Mesenchymal stem cell (in vitro differentiated cells and primary cell): ENCODE results near the gene HNRNPH3.

ENCODE experiments used
- DNase-seq: peaks from one replicate; pipeline ENCODE4 v3.0.0-alpha.2; 2013
- H2AFZ ChIP-seq: one replicate; pipeline ENCODE4 v1.6.1; 2013; ENCODE audit warnings: low read depth, mild to moderate bottlenecking, control low read depth, inconsistent platforms, low read length, moderate library complexity
- H2AK5ac ChIP-seq: 2 replicates; pipeline ENCODE4 v1.6.1; 2013; ENCODE audit warnings: low read length, moderate library complexity, mild to moderate bottlenecking, inconsistent platforms; ENCODE audit not compliant: severe bottlenecking
- H2BK120ac ChIP-seq: one replicate; pipeline ENCODE4 v1.6.1; 2013; ENCODE audit warnings: low read depth, mild to moderate bottlenecking, inconsistent platforms, low read length, moderate library complexity
- H2BK12ac ChIP-seq, 2 experiments: one replicate each; pipeline ENCODE4 v1.6.1; 2013; ENCODE audit warnings: inconsistent platforms in 2 of 2, low read length in 2 of 2, mild to moderate bottlenecking in 2 of 2, moderate library complexity in 2 of 2, control low read depth in 1 of 2
- H2BK15ac ChIP-seq: one replicate; pipeline ENCODE4 v1.6.1; 2013; ENCODE audit warnings: mild to moderate bottlenecking, low read depth, inconsistent platforms; ENCODE audit not compliant: poor library complexity, severe bottlenecking
- H2BK5ac ChIP-seq: 2 replicates; pipeline ENCODE4 v1.6.1; 2013; ENCODE audit warnings: low read depth, mild to moderate bottlenecking, low read length, control low read depth, inconsistent platforms; ENCODE audit not compliant: poor library complexity, severe bottlenecking
- H3K14ac ChIP-seq, 2 experiments: one replicate each; pipeline ENCODE4 v1.6.1; 2013; ENCODE audit warnings: inconsistent platforms in 2 of 2, low read length in 2 of 2, control low read depth in 1 of 2, mild to moderate bottlenecking in 1 of 2, moderate library complexity in 1 of 2
- H3K18ac ChIP-seq, 2 experiments: one replicate each; pipeline ENCODE4 v1.6.1; 2013; ENCODE audit warnings: inconsistent platforms in 2 of 2, low read length in 2 of 2, control low read depth in 1 of 2, low read depth in 1 of 2, mild to moderate bottlenecking in 1 of 2
- H3K23ac ChIP-seq, 2 experiments: one replicate each; pipeline ENCODE4 v1.6.1; 2013; ENCODE audit warnings: inconsistent platforms in 2 of 2, low read length in 2 of 2, mild to moderate bottlenecking in 2 of 2, moderate library complexity in 2 of 2, control low read depth in 1 of 2
- H3K27ac ChIP-seq: 2 replicates; pipeline ENCODE4 v1.5.1; 2013; ENCODE audit warnings: mild to moderate bottlenecking, moderate library complexity, low read length, control low read depth, inconsistent platforms; ENCODE audit not compliant: poor library complexity, severe bottlenecking
- H3K27me3 ChIP-seq, 2 experiments: 2 replicates each; pipeline versions ENCODE4 v1.6.1 to v1.7.0; 2013; ENCODE audit warnings: low read length in 2 of 2, mild to moderate bottlenecking in 2 of 2, moderate library complexity in 2 of 2, control low read depth in 1 of 2, inconsistent platforms in 1 of 2; ENCODE audit not compliant: control insufficient read depth in 1 of 2, insufficient read depth in 1 of 2
- H3K36me3 ChIP-seq, 2 experiments: 2 replicates each; pipeline versions ENCODE4 v1.6.1 to v1.7.0; 2013; ENCODE audit warnings: low read length in 2 of 2, control low read depth in 1 of 2, inconsistent platforms in 1 of 2, low read depth in 1 of 2, mild to moderate bottlenecking in 1 of 2; ENCODE audit not compliant: insufficient read depth in 2 of 2, control insufficient read depth in 1 of 2
- H3K4ac ChIP-seq, 2 experiments: one replicate each; pipeline ENCODE4 v1.6.1; 2013; ENCODE audit warnings: inconsistent platforms in 2 of 2, low read length in 2 of 2, mild to moderate bottlenecking in 2 of 2, moderate library complexity in 2 of 2, control low read depth in 1 of 2, low read depth in 1 of 2
- H3K4me1 ChIP-seq: 2 replicates; pipeline ENCODE4 v1.6.1; 2013; ENCODE audit warnings: low read depth, low read length, control low read depth; ENCODE audit not compliant: control insufficient read depth, insufficient read depth
- H3K4me2 ChIP-seq: 2 replicates; pipeline ENCODE4 v1.6.1; 2013; ENCODE audit warnings: low read length, mild to moderate bottlenecking, inconsistent platforms; ENCODE audit not compliant: poor library complexity, severe bottlenecking
- H3K4me3 ChIP-seq, 2 experiments: 2 replicates each; pipeline versions ENCODE4 v1.5.1 to v1.7.0; 2013; ENCODE audit warnings: low read length in 2 of 2, mild to moderate bottlenecking in 2 of 2, control low read depth in 1 of 2, low read depth in 1 of 2; ENCODE audit not compliant: insufficient read depth in 1 of 2
- H3K79me1 ChIP-seq: replicated peaks from 2 replicates; pipeline ENCODE4 v1.6.1; 2013; ENCODE audit warnings: mild to moderate bottlenecking, control low read depth, low read length, inconsistent platforms; ENCODE audit not compliant: poor library complexity, severe bottlenecking
- H3K9ac ChIP-seq: 2 replicates; pipeline ENCODE4 v1.7.0; 2013; ENCODE audit warnings: mild to moderate bottlenecking, low read length, moderate library complexity
- H3K9me3 ChIP-seq: 2 replicates; pipeline ENCODE4 v1.7.0; 2013; ENCODE audit warnings: mild to moderate bottlenecking, low read length; ENCODE audit not compliant: control insufficient read depth
- H4K8ac ChIP-seq: one replicate; pipeline ENCODE4 v1.6.1; 2013; ENCODE audit warnings: inconsistent platforms, mild to moderate bottlenecking, low read length, moderate library complexity
- H4K91ac ChIP-seq: one replicate; pipeline ENCODE4 v1.6.1; 2013; ENCODE audit warnings: mild to moderate bottlenecking, low read length, inconsistent platforms
- WGBS: methylation state at CpG from one replicate; pipeline ENCODE4 v1.1.7; 2013; ENCODE audit warnings: mixed read lengths; 5-methylcytosine and 5-hydroxymethylcytosine counted together

HNRNPH3 gene

GRCh38 chr10:68302871-68303270 is 29.0 kb upstream of the HNRNPH3 start:
- Histone ChIP-seq H3K9ac (no peak overlapping the region), H3K4ac (no peak overlapping the region), H3K27ac (no peak overlapping the region), H4K91ac (no peak overlapping the region), H3K27me3 (no peaks in the 10 kb centered on the region), H4K8ac (no peak overlapping the region), H2BK120ac (no peak overlapping the region), H2BK15ac (no peak overlapping the region), H3K4me2 (no peak overlapping the region), H3K4me3 (no peak overlapping the region), H2BK12ac (no peak overlapping the region), H3K18ac (no peak overlapping the region), H2BK5ac (no peak overlapping the region), H3K79me1 (no peaks in the 10 kb centered on the region), H3K36me3 (no peaks in the 10 kb centered on the region), H3K14ac (no peak overlapping the region), H2AK5ac (no peak overlapping the region), H3K9me3 (no peaks in the 10 kb centered on the region), H2AFZ (no peak overlapping the region), H3K4me1 (peaks cover 3% of the 10 kb centered on the region), H3K23ac (no peak overlapping the region)
- no peak for DNase-seq
- WGBS, result 74% methylated on average over 4 of the region's 5 CpGs

DNA sequence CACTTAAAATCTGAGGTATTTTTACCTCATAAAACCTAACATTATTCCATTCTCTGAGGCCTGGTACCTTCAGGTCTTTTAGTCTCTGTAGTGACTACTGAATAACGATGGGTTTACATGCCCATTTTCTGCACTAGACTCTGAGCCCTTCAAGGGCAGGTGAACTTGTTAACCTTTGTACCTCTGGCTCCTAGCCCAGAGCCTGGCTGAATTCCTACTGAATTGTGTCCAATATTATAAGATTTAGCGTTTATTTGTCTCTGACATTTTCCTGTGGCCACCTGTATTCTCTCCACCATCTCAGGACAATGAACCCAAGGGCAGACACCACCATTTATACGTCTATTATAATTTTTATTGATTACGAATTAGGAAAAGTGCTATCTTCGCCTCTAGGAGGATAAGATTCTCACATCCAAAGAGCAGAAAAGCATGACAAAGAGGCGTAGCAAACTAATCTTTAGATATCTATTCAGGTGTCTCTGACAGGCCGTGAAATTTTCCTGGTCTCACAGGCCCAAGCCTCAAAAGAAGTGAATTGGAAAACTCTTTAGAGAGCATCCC is 27.9 kb upstream of the HNRNPH3 start:
- peaks cover 3% of the 10 kb centered on the region for H3K4me1 ChIP-seq
- H3K4me2 ChIP-seq, result no peak overlapping the region
- H3K18ac ChIP-seq, result no peak overlapping the region
- no peak overlapping the region for H2BK15ac ChIP-seq
- H3K4ac ChIP-seq, result no peak overlapping the region
- no peak overlapping the region for H2AK5ac ChIP-seq
- H3K9me3 ChIP-seq, result no peaks in the 10 kb centered on the region
- no peak for DNase-seq
- no peak overlapping the region for H2AFZ ChIP-seq
- no peak overlapping the region for H4K8ac ChIP-seq
- H3K14ac ChIP-seq, result no peak overlapping the region
- H2BK5ac ChIP-seq, result no peak overlapping the region
- no peak overlapping the region for H4K91ac ChIP-seq
- no peak overlapping the region for H3K27ac ChIP-seq
- H3K36me3 ChIP-seq, result no peaks in the 10 kb centered on the region
- 83% methylated on average over 7 of the region's 7 CpGs for WGBS
- H3K79me1 ChIP-seq, result no peaks in the 10 kb centered on the region
- H3K27me3 ChIP-seq, result no peaks in the 10 kb centered on the region
- H2BK120ac ChIP-seq, result no peak overlapping the region
- no peak overlapping the region for H2BK12ac ChIP-seq
- H3K9ac ChIP-seq, result no peak overlapping the region
- H3K4me3 ChIP-seq, result no peak overlapping the region
- no peak overlapping the region for H3K23ac ChIP-seq

GRCh38 chr10:68305854-68306253 is 26.0 kb upstream of the HNRNPH3 start:
- Histone ChIP-seq H2BK5ac (no peak overlapping the region), H3K4me1 (peaks cover 3% of the 10 kb centered on the region), H3K79me1 (no peaks in the 10 kb centered on the region), H4K91ac (no peak overlapping the region), H3K14ac (no peak overlapping the region), H3K36me3 (no peaks in the 10 kb centered on the region), H3K27me3 (no peaks in the 10 kb centered on the region), H3K9me3 (no peaks in the 10 kb centered on the region), H3K4me2 (no peak overlapping the region), H2BK12ac (no peak overlapping the region), H2AK5ac (no peak overlapping the region), H3K4ac (no peak overlapping the region), H3K18ac (no peak overlapping the region), H4K8ac (no peak overlapping the region), H2AFZ (no peak overlapping the region), H3K9ac (no peak overlapping the region), H2BK120ac (no peak overlapping the region), H3K23ac (no peak overlapping the region), H3K27ac (no peak overlapping the region), H2BK15ac (no peak overlapping the region), H3K4me3 (no peak overlapping the region)
- no peak for DNase-seq
- 0% methylated on average over 1 of the region's 1 CpG for WGBS

GRCh38 chr10:68310531-68310930 is 21.3 kb upstream of the HNRNPH3 start:
- Histone ChIP-seq H3K18ac (no peak overlapping the region), H2BK12ac (no peak overlapping the region), H3K27ac (no peak overlapping the region), H3K79me1 (peaks cover 3% of the 10 kb centered on the region), H3K4me2 (no peak overlapping the region), H3K4ac (no peak overlapping the region), H4K91ac (no peak overlapping the region), H3K4me1 (peaks cover 3% of the 10 kb centered on the region), H2AK5ac (no peak overlapping the region), H2BK120ac (no peak overlapping the region), H3K36me3 (no peaks in the 10 kb centered on the region), H2BK5ac (no peak overlapping the region), H3K9me3 (no peaks in the 10 kb centered on the region), H2BK15ac (no peak overlapping the region), H4K8ac (no peak overlapping the region), H3K9ac (no peak overlapping the region), H3K14ac (no peak overlapping the region), H3K27me3 (no peaks in the 10 kb centered on the region), H3K23ac (no peak overlapping the region), H2AFZ (no peak overlapping the region), H3K4me3 (no peak overlapping the region)
- no peak for DNase-seq
